Calu3 (cell line): ENCODE data around the gene NCF4. TPM values are rescaled to one million over a fixed set of nuclear protein-coding genes. Genes with fewer than 3 reads are reported as not detected.

Experiments
- BruUV-seq: library from RNA; stranded (reverse); fragments of 400-500 nt; replicated peaks from 2 replicates; lab custom pipeline; 2021; lab: Mats Ljungman, UMichigan
- CTCF ChIA-PET: fragments of 300-600 bp; sonication (Branson Sonifier 250); formaldehyde crosslinking; loops from one replicate; lab custom pipeline; 2022; ENCODE audit warnings: antibody characterized with exemption; lab: Charles Lee
- DNase-seq: peaks from one replicate; pipeline ENCODE4 v3.0.0; 2022
- H3K27ac Mint-ChIP-seq: one replicate; pipeline ENCODE4 v1.8.0; 2022; ENCODE audit warnings: mixed read lengths; ENCODE audit not compliant: unreplicated experiment
- H3K27me3 Mint-ChIP-seq: one replicate; pipeline ENCODE4 v1.8.0; 2022; ENCODE audit warnings: mixed read lengths; ENCODE audit not compliant: unreplicated experiment
- H3K36me3 Mint-ChIP-seq: one replicate; pipeline ENCODE4 v1.8.0; 2022; ENCODE audit warnings: mild to moderate bottlenecking, moderate library complexity, mixed read lengths; ENCODE audit not compliant: insufficient read depth, unreplicated experiment
- H3K4me1 Mint-ChIP-seq: one replicate; pipeline ENCODE4 v1.8.0; 2022; ENCODE audit warnings: mild to moderate bottlenecking, low read depth, mixed read lengths; ENCODE audit not compliant: unreplicated experiment
- H3K4me3 Mint-ChIP-seq: one replicate; pipeline ENCODE4 v1.8.0; 2022; ENCODE audit warnings: mild to moderate bottlenecking, low read depth, moderate library complexity, mixed read lengths; ENCODE audit not compliant: unreplicated experiment
- H3K9me3 Mint-ChIP-seq: one replicate; pipeline ENCODE4 v1.8.0; 2022; ENCODE audit warnings: low read depth, mixed read lengths; ENCODE audit not compliant: unreplicated experiment
- CTCF ChIP-seq: fragments of 200-600 bp; IDR thresholded peaks from one replicate; pipeline ENCODE4 v1.8.0; 2022; ENCODE audit warnings: antibody characterized with exemption; ENCODE audit not compliant: unreplicated experiment
- intact Hi-C: fragments of 100-400 bp; cut with micrococcal nuclease; formaldehyde crosslinking; loops from one replicate; pipeline ENCODE4 v1.10.0; 2022; ENCODE audit not compliant: unreplicated experiment
- total RNA-seq: library from RNA; stranded (reverse); gene quantifications from 2 replicates; pipeline ENCODE4 v1.2.3, GENCODE V29; 2022

The NCF4 gene
- total RNA-seq, 1 experiment from 2014 or later = not detected

- Mint-ChIP-seq H3K27me3 (peaks cover 100% of the 10 kb centered on the region), H3K36me3 (no peaks in the 10 kb centered on the region), H3K4me1 (no peaks in the 10 kb centered on the region), H3K4me3 (no peak overlapping the region), H3K9me3 (no peaks in the 10 kb centered on the region), H3K27ac (no peak overlapping the region)
- CTCF ChIA-PET = interaction anchor here (0.6 kb wide), 1 partner anchor 62 kb away, joined by 4 read pairs; no protein-coding TSS in a partner anchor
- intact Hi-C loops = no loop called here
- DNase-seq = no peak
- no TSS peak for BruUV-seq
- no peak for TF ChIP-seq CTCF
Observed at GRCh38 chr22:36926721-36927435, 66.1 kb downstream of the NCF4 start.

Other genes starting within 250 kb of the NCF4 start
- gene CACNG2, start 157.3 kb upstream of the NCF4 start, total RNA-seq = not detected in 2 replicates
- gene IFT27, start 84.9 kb upstream of the NCF4 start, total RNA-seq = 41.0 and 47.0 TPM in 2 replicates
- not detected in 2 replicates for gene PVALB, start 44.0 kb upstream of the NCF4 start, total RNA-seq
- gene CSF2RB, start 52.6 kb downstream of the NCF4 start, total RNA-seq = not detected in 2 replicates
- 52.2 and 64.7 TPM in 2 replicates for gene TST, start 158.4 kb downstream of the NCF4 start, total RNA-seq
- gene MPST, start 158.7 kb downstream of the NCF4 start, total RNA-seq = 60.8 and 73.0 TPM in 2 replicates
- 19.6 and 19.8 TPM in 2 replicates for gene KCTD17, start 190.7 kb downstream of the NCF4 start, total RNA-seq
- gene TMPRSS6, start 248.7 kb downstream of the NCF4 start, total RNA-seq = not detected in 2 replicates